ENCODE measurements around the gene VASN. TPM values are rescaled to one million over a fixed set of nuclear protein-coding genes. Genes with fewer than 3 reads are reported as not detected.

The VASN gene
- total and polyA plus RNA-seq, 10 of the 15 experiments (the other 5 are each of a cell fraction or from before 2014, with no cell fraction given), result 0.02 to 0.19 (median 0.14) TPM; not detected in 6

DNA sequence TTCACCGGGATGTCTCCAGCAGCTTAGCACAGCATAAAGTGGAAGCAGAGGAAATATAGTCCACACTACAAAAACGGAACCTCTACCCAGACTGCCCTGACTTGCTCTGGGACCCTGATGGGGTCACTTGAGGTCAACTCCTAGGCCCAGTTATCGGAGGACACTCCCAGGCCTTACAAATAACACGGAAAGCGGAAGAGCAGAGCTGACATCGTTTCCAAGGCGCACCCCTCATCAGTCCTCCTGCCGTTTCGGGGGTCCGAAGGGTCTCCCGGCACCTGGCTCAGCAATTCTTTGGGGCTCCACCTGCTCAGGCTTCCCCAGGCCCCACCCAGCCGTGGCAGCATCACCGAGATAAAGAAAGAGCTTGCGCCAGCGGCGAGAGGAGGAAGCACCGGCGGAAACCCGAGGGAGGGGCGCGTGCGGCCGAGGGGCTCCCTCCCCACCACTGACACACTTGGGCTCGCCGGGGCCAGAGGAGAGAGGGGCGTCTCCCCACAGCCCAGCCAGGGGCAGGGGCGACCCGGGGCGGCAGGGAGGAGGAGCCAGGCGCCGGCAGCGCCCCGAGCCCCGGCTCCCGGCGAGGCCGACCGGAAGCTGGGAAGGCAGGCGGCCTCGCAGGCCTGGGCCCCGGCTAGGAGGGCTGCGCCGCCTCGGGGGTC is 44.0 kb downstream of the VASN start (continued):
- TF ChIP-seq, protein P1, sequence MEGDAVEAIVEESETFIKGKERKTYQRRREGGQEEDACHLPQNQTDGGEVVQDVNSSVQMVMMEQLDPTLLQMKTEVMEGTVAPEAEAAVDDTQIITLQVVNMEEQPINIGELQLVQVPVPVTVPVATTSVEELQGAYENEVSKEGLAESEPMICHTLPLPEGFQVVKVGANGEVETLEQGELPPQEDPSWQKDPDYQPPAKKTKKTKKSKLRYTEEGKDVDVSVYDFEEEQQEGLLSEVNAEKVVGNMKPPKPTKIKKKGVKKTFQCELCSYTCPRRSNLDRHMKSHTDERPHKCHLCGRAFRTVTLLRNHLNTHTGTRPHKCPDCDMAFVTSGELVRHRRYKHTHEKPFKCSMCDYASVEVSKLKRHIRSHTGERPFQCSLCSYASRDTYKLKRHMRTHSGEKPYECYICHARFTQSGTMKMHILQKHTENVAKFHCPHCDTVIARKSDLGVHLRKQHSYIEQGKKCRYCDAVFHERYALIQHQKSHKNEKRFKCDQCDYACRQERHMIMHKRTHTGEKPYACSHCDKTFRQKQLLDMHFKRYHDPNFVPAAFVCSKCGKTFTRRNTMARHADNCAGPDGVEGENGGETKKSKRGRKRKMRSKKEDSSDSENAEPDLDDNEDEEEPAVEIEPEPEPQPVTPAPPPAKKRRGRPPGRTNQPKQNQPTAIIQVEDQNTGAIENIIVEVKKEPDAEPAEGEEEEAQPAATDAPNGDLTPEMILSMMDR (IDR thresholded peaks at IDR 0.05 in 2 of 3, conservative IDR thresholded peaks at IDR 0.05 in 1 of 3; ENCODE audit: control insufficient read depth in 2 of 3, extremely low read depth in 1 of 3, insufficient read depth in 1 of 3, low read depth in 3 of 3, low read length in 3 of 3), result 0 out of 6 replicates have a peak, but pooled peaks of 1 of the 3 experiments have one; percentile 5
- peak; percentile 31; the same call in 1 of the 2 replicates for TF ChIP-seq SPI1 (IDR thresholded peaks at IDR 0.05; ENCODE audit: borderline replicate concordance, insufficient read depth, low read depth, low read length)
- no peak for TF ChIP-seq PAX8 (IDR thresholded peaks at IDR 0.05)
- TF ChIP-seq, protein P2, sequence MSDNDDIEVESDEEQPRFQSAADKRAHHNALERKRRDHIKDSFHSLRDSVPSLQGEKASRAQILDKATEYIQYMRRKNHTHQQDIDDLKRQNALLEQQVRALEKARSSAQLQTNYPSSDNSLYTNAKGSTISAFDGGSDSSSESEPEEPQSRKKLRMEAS (IDR thresholded peaks at IDR 0.05; ENCODE audit: low read depth, low read length), result peak; percentile 17; the same call in 1 of the 2 replicates
- TF ChIP-seq POLR2AphosphoS5 (IDR thresholded peaks at IDR 0.05; ENCODE audit: low read length), result 0 out of 2 replicates have a peak, but pooled peaks have one; percentile 15
- no peak for TF ChIP-seq BMI1 (IDR thresholded peaks at IDR 0.05; ENCODE audit: borderline replicate concordance)
- TF ChIP-seq ZBTB4 (CRISPR knock-in tag; IDR thresholded peaks at IDR 0.05), result no peak
- TF ChIP-seq NR2C2 (IDR thresholded peaks at IDR 0.05; ENCODE audit: borderline replicate concordance, control insufficient read depth, insufficient read length, low read depth), result no peak
- TF ChIP-seq NR2F1 (conservative IDR thresholded peaks at IDR 0.05), result peak; percentile 91
- peak; percentile 20; the same call in 1 of the 2 replicates for TF ChIP-seq TBL1XR1 (IDR thresholded peaks at IDR 0.05; ENCODE audit: low read depth, low read length)
- 0 out of 2 replicates have a peak, but pooled peaks have one; percentile 30 for TF ChIP-seq GATAD2B (conservative IDR thresholded peaks at IDR 0.05; ENCODE audit: low read depth)
- TF ChIP-seq TARDBP (IDR thresholded peaks at IDR 0.05; ENCODE audit: borderline replicate concordance), result no peak
- peak; percentile 48; the same call in 1 of the 2 replicates for TF ChIP-seq SIN3A (IDR thresholded peaks at IDR 0.05; ENCODE audit: low read depth, low read length)
- TF ChIP-seq NFYA (IDR thresholded peaks at IDR 0.05; ENCODE audit: borderline replicate concordance, low read depth, low read length), result no peak
- TF ChIP-seq, protein P3, sequence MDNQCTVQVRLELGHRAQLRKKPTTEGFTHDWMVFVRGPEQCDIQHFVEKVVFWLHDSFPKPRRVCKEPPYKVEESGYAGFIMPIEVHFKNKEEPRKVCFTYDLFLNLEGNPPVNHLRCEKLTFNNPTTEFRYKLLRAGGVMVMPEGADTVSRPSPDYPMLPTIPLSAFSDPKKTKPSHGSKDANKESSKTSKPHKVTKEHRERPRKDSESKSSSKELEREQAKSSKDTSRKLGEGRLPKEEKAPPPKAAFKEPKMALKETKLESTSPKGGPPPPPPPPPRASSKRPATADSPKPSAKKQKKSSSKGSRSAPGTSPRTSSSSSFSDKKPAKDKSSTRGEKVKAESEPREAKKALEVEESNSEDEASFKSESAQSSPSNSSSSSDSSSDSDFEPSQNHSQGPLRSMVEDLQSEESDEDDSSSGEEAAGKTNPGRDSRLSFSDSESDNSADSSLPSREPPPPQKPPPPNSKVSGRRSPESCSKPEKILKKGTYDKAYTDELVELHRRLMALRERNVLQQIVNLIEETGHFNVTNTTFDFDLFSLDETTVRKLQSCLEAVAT (IDR thresholded peaks at IDR 0.05), result no peak
- TF ChIP-seq MYB (IDR thresholded peaks at IDR 0.05; ENCODE audit: borderline replicate concordance, low read depth, low read length), result no peak
- no peak for TF ChIP-seq BHLHE40 (IDR thresholded peaks at IDR 0.05; ENCODE audit: borderline replicate concordance in 1 of 2, low read depth in 2 of 2, low read length in 1 of 2)
- 0 out of 2 replicates have a peak, but pooled peaks have one; percentile 40 for TF ChIP-seq NBN (IDR thresholded peaks at IDR 0.05)

Data from GM12878 (cell line).